Ascending aorta (tissue), 2 donors: ENCODE data around the gene EGFL7. TPM values are rescaled to one million over a fixed set of nuclear protein-coding genes. Genes with fewer than 3 reads are reported as not detected.

Experiments
- DNase-seq, 2 donors: peaks; one replicate each; pipeline ENCODE4 v3.0.0-alpha.2; 2019; ENCODE audit warnings: low spot score in 2 of 2
- H3K27ac ChIP-seq, 2 donors: fragments of 200-600 bp; sonication (generic); one replicate each; pipeline ENCODE4 v1.5.1; 2016 to 2017; ENCODE audit warnings: mild to moderate bottlenecking in 1 of 2
- H3K27me3 ChIP-seq: fragments of 200-600 bp; sonication (generic); one replicate; pipeline ENCODE4 v1.5.1; 2017
- H3K36me3 ChIP-seq, 2 donors: fragments of 200-600 bp; sonication (generic); one replicate each; pipeline ENCODE4 v1.5.1; 2016
- H3K4me1 ChIP-seq, 2 donors: fragments of 200-600 bp; sonication (generic); one replicate each; pipeline ENCODE4 v1.5.1; 2016 to 2017; ENCODE audit warnings: mild to moderate bottlenecking in 1 of 2
- H3K4me3 ChIP-seq, 2 donors: fragments of 200-600 bp; sonication (generic); one replicate each; pipeline ENCODE4 v1.5.1; 2016 to 2017; ENCODE audit warnings: mild to moderate bottlenecking in 1 of 2
- H3K9me3 ChIP-seq, 2 donors: fragments of 200-600 bp; sonication (generic); one replicate each; pipeline ENCODE4 v1.5.1; 2016
- intact Hi-C: fragments of 100-400 bp; cut with DNase I; formaldehyde crosslinking; loops from one replicate; pipeline ENCODE4 v1.15.1; 2023
- total RNA-seq: library from RNA; depleted of rRNA; stranded (reverse); fragments of >200 nt; gene quantifications from one replicate; pipeline ENCODE4 v1.1.0, GENCODE V29; 2016
- TF ChIP-seq, protein P1 (sequence below), 3 experiments: fragments of 200-600 bp in 2 of 3; fragments of 450-650 bp in 1 of 3; sonication (generic) in 2 of 3; IDR thresholded peaks; one replicate each; pipeline ENCODE4 v1.5.1; 2016 to 2019; ENCODE audit warnings: antibody characterized with exemption in 3 of 3, mild to moderate bottlenecking in 1 of 3, moderate library complexity in 1 of 3

Gene EGFL7
- total RNA-seq, 1 donor from 2014 or later, result 443 TPM

DNA sequence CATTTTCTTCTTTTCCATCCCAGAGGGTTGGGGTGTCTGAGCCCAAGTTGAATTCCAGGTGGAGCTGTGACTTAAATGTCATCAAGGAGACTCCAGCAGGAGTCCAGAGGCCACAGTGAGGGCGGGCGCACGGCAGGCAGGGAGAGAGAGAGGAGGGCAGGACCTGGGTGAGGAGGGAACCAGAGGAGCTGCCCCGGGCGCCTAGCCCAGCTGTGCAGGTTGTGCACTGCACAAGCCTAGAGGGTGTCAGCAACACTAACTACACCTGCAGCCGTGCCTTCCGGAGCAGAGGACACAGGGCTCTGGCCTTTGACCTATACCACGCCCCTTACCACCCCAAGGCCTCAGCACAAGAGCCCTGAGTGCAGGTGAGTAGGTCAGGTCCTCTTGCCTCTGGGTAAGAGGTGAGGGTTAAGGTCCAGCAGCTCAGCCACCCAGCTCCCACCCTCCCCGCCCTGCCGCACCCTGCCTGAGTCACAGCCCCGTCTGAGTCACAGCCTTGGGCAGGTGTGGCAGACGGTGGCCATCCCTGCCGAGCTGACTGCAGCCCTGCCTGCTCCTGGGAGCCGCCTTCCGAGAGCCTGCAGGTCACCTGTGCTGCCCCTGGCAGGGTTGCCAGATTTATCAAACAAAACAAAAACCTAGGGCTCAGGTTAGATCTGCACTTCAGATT lies 30.9 kb downstream of the EGFL7 start:
- no peaks in the 10 kb centered on the region for H3K36me3 ChIP-seq
- intact Hi-C loops, result no loop called here
- DNase-seq, result no peak
- H3K27me3 ChIP-seq, result no peaks in the 10 kb centered on the region
- H3K4me3 ChIP-seq, result no peak overlapping the region
- TF ChIP-seq, protein P1, sequence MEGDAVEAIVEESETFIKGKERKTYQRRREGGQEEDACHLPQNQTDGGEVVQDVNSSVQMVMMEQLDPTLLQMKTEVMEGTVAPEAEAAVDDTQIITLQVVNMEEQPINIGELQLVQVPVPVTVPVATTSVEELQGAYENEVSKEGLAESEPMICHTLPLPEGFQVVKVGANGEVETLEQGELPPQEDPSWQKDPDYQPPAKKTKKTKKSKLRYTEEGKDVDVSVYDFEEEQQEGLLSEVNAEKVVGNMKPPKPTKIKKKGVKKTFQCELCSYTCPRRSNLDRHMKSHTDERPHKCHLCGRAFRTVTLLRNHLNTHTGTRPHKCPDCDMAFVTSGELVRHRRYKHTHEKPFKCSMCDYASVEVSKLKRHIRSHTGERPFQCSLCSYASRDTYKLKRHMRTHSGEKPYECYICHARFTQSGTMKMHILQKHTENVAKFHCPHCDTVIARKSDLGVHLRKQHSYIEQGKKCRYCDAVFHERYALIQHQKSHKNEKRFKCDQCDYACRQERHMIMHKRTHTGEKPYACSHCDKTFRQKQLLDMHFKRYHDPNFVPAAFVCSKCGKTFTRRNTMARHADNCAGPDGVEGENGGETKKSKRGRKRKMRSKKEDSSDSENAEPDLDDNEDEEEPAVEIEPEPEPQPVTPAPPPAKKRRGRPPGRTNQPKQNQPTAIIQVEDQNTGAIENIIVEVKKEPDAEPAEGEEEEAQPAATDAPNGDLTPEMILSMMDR (IDR thresholded peaks at IDR 0.05), result no peak
- H3K4me1 ChIP-seq, result no peaks in the 10 kb centered on the region
- no peak overlapping the region for H3K27ac ChIP-seq
- no peaks in the 10 kb centered on the region for H3K9me3 ChIP-seq

DNA sequence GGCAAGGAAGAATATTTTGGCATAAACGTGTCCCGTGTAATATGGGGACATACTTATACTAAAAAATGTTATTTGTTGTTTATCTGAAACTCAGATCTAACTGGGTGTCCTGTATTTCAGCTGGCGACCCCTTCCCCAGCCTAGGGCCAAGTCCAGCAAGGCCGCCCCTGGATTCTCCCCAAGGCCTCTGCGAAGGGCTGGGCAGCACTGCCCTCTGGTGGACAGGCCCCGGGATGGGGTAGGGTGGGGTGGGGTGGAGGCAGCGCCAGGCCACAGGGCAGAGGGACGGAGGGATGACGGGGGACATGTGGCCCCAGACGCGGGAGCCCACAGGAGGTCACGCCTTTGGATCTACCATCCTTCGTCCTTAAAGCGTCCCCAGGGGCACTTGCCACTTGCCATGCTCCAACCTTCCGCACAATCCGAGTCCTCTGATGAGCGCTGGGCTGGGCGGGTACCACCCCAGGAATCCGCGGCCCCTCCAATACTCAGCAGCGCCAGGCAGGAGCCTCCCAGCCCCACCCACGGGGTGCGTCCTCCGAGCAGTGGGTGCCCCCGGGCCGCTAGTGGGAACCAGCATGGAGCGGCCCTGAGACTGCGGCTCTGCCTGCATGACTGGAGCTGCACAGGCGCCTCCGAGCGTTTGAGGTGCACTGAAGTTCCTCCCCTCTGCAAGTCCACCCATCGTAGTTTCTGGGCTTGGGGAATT lies 31.6 kb downstream of the EGFL7 start:
- no peak for DNase-seq
- Histone ChIP-seq H3K4me3 (no peak overlapping the region), H3K4me1 (no peaks in the 10 kb centered on the region), H3K27me3 (no peaks in the 10 kb centered on the region), H3K36me3 (no peaks in the 10 kb centered on the region), H3K27ac (no peak overlapping the region), H3K9me3 (no peaks in the 10 kb centered on the region)
- TF ChIP-seq, protein P1 (IDR thresholded peaks at IDR 0.05), result peak in 2 of 3 experiments; percentile 47 to 58
- intact Hi-C loops, result no loop called here

GRCh38 chr9:136694872-136695247 lies 32.1 kb downstream of the EGFL7 start:
- intact Hi-C loops, result no loop called here
- H3K4me1 ChIP-seq, result no peaks in the 10 kb centered on the region

GRCh38 chr9:136695435-136695895 lies 32.7 kb downstream of the EGFL7 start:
- H3K36me3 ChIP-seq, result no peaks in the 10 kb centered on the region
- no peaks in the 10 kb centered on the region for H3K27me3 ChIP-seq
- no peaks in the 10 kb centered on the region for H3K9me3 ChIP-seq
- no peaks in the 10 kb centered on the region for H3K4me1 ChIP-seq
- TF ChIP-seq, protein P1 (IDR thresholded peaks at IDR 0.05), result no peak
- no peak for DNase-seq
- no peak overlapping the region for H3K27ac ChIP-seq
- H3K4me3 ChIP-seq, result no peak overlapping the region
- intact Hi-C loops, result no loop called here

More at GRCh38 chr9:136694872-136695247, 32.1 kb downstream of the EGFL7 start:
- H3K36me3 ChIP-seq, result no peaks in the 10 kb centered on the region
- H3K27ac ChIP-seq, result no peak overlapping the region
- no peak for DNase-seq
- TF ChIP-seq, protein P1 (IDR thresholded peaks at IDR 0.05), result no peak
- no peak overlapping the region for H3K4me3 ChIP-seq
- H3K27me3 ChIP-seq, result no peaks in the 10 kb centered on the region
- H3K9me3 ChIP-seq, result no peaks in the 10 kb centered on the region

GRCh38 chr9:136695955-136696354 lies 33.2 kb downstream of the EGFL7 start:
- no peak overlapping the region for H3K27ac ChIP-seq
- no peaks in the 10 kb centered on the region for H3K36me3 ChIP-seq
- TF ChIP-seq, protein P1 (IDR thresholded peaks at IDR 0.05), result no peak
- peaks cover 3% of the 10 kb centered on the region for H3K27me3 ChIP-seq
- intact Hi-C loops, result no loop called here
- no peaks in the 10 kb centered on the region for H3K4me1 ChIP-seq
- H3K9me3 ChIP-seq, result no peaks in the 10 kb centered on the region
- H3K4me3 ChIP-seq, result no peak overlapping the region
- DNase-seq, result no peak
